Putamen (tissue), 1 donor: ENCODE data around the gene SIRT6.
A peak's percentile ranks its signal among the peaks of the same experiment; 100 is the strongest.
"Not testable (repeated sequence)": the region's sequence is repeated elsewhere in the genome, so short reads cannot be mapped to it uniquely, and the experiment has no call there.

Experiments used
- DNase-seq: peaks from one replicate; pipeline ENCODE4 v3.0.0-alpha.2; 2016; ENCODE audit warnings: low spot score

Gene SIRT6

DNA sequence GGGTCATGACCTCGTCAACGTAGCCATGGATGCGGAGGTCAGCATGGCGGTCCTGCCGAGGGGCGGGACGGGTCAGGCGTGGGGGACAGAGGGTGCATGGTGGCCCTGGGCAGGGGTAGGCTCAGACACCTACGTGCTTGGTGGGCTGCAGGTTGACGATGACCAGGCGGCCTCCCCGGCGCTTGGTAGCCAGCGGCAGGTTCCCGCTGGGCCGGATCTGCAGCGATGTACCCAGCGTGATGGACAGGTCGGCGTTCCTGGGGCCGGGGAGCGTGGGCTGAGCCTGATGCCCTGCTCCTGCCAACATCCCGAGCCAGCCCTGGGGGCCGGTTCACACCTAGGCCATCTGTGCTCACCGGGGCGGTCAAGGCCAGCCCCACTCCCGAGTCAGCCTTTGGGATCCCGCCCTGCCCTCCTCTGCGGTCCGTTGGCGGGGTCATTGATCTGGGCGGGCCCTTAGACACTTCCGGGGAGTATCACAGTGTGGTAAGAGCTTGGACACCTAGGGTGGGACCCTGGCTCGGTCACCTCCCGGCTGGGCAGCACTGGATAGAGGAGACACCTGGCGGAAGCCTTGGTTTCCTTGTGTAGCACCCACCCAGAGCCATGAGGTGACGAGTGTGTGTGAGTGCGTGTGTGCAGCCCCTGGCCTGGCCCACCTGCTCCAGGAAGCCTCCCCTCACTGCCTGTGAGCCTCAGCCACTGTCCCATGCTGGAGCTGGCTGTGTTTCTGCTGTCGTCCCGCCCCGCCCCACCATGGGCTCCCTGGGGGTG, 7.3 kb downstream of the SIRT6 start:
- DNase-seq, result no peak

DNA sequence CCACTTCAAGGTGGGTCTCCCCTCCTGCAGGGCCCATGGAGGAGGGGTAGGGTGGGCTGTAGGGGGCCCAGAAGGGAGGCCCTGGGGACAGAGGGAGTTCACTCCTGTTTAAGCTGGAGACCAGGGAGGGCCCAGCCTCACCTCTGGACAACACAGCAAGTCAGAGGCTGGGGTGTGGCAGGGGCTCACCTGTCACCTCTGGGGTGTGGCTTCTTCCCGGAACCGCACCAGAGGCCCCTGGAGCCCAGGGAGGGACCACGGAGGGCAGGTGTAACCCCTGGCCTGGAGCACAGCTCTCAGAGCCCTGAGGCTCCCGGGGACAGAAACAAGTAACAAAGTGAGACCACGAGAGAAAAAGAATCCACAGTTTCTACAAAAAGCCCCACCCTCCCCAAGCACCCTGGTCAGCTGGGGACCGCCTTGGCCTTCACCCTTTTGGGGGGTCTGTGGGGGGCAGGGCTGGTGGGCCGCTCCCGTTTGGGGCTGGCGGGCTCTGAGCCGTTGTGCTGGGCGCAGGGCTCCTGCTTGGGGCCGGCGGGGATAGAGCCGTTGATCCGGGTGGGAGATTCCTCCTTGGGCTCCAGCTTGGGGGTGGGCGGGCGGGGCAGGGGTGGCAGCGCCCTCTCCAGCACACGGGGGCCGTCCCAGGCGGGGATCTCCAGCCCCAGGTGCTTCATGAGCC, 8.0 kb downstream of the SIRT6 start:
- no peak for DNase-seq

DNA sequence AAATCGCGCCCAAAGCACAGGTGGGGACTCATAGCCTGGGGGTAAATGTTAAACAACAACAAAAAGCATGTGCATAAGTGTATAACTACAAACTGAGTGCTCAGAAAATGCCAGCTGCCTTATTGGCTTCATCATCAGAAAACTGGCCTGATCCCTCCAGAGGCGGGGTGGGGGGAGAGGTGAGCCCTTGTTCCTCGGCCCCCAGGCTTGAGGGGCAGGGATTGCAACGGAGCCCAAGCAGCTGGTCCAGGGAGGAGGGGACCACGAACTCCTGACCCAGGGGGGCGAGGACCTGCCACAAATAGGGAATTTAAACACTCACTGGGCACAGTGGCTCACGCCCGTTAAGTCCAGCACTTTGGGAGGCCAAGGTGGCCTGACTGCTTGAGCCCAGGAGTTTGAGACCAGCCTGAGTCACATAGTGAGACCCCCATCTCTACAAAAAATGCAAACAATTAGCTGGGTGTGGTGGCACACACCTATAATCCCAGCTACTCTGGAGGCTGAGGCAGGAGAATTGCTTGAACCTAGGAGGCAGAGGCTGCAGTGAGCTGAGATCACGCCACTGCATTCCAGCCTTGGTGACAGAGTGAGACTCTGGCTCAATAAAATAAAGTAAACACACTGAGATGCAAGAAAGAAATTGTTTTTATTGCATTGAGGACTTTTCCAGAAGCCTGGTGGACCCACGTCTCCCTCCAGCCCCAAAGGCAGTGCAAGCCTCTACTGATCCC, 8.7 kb downstream of the SIRT6 start:
- DNase-seq, result no peak

DNA sequence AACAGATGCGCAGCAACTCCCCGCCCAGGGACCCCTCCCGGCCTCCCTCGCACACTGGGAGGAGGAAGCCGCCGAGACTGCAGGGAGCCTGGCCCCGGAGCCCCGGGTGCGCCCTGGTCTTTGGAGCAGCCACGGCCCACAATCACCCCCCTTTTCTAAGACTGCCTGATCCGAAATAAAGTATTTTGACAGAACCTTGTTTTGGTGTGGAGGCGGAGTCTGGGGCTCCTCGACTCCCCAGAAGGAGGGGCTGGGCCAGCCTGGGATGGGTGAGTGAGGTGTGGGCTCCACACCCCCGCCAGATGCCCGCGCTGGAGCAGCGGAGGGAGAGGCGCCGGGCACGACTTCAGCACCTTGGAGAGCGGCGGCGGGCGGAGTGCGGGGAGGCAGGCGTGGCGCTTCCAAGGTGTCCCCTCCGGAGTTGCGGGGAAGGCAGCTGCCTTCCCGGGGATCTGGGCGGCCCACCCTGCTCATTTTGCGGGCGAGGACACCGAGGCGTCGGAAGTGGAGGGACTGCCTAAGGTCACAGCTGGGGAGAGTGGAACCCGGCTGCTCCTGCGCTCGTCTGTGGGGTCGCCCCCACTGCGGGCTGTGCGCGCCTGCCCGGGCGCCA, 9.4 kb downstream of the SIRT6 start:
- DNase-seq, result no peak

DNA sequence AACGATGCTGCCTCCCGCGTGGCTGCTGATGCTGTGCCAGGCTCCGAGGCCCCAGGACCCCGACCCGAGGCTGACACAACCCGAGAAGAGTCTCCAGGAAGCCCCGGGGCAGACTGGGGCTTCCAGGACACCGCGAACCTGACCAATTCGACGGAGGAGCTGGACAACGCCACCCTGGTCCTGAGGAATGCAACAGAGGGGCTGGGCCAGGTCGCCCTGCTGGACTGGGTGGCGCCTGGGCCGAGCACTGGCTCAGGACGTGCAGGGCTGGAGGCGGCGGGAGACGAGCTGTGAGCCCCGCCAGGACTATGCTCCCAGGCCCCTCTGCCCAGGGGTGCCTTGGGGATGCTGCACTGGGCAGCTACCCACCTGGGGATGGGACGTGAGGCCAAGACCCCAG, 10.7 kb downstream of the SIRT6 start:
- DNase-seq, result no peak

DNA sequence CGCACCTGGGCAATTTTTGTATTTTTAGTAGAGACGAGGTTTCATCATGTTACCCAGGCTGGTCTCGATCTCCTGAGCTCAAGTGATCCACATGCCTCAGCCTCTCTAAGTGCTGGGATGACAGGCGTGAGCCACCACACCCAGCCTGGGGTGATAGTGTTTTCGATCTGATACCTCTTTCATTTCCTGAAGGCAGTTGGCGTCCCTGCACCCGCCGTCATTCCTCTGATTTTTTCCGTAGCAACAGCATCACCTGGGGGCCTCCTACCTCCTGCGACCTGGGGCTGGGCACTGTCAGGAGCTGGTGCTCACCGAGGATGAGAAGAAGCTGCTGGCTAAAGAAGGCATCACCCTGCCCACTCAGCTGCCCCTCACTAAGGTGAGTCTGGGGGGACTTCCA, 18.1 kb downstream of the SIRT6 start:
- no peak for DNase-seq

DNA sequence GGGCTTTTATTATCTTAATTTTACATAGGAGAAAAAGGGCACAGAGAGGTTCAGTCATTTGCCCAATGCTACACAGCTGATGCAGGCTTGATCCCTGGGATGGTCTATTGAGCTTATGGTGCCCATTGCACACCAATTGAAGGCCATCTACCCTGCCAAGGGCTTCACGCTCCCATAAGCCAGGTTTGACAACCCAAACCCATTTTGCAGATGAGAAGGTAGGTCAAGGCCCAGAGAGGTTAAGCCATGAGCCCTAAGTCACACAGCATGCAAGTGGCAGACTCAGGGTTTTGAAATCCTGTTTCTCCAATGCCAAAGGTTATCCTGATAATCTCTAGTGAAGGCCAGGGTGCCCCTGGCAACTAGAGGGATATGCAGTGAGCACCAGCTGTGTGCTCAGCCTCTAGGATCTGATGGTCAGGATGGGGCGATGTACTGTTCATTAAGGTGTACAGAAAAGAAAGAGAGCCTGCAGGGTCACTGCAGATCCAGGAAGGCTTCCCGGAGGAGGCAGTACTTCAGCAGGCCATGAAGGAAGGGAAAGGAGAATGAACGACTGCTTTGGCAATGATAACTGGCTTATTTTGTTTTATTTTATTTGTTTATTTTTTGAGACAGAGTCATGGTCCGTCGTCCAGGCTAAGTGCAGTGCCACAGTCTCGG, 20.8 kb downstream of the SIRT6 start:
- DNase-seq, result no peak

DNA sequence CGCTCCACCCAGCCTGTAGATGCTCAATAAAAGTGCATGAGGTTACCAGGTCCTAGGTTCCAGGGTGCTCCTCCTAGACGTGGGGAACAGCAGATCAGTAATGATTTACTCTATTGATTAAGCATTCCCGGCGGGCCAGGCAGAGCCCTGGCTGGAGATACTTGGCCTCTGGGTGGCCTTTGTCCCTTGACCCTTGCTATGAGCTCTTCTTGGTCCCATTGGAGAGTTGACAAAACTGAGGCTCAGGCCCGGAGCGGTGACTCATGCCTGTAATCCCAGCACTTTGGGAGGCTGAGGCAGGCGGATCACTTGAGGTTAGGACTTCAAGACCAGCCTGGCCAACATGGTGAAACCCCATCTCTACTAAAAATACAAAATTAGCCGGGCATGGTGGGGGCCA, 24.4 kb downstream of the SIRT6 start:
- DNase-seq, result not testable (repeated sequence)

DNA sequence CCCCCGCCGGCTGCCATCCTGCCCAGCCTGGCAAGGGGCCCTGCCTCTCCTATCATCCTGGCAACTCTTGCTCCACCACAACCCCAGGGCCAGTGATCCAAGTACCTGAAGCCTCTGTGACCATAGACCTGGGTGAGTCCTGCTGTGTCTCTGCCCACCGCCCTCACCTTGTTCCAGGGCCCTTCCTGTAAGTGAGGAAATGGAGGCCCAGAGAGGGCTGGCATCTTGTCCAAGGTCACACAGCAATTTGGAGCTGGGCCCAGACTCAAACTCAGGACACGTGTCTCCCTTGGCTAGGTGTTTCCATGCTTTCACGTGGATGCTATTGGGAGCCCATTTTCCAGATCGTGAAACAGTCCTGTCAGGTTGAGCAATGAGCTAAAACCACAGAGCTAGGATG, 25.2 kb downstream of the SIRT6 start:
- DNase-seq, result no peak

DNA sequence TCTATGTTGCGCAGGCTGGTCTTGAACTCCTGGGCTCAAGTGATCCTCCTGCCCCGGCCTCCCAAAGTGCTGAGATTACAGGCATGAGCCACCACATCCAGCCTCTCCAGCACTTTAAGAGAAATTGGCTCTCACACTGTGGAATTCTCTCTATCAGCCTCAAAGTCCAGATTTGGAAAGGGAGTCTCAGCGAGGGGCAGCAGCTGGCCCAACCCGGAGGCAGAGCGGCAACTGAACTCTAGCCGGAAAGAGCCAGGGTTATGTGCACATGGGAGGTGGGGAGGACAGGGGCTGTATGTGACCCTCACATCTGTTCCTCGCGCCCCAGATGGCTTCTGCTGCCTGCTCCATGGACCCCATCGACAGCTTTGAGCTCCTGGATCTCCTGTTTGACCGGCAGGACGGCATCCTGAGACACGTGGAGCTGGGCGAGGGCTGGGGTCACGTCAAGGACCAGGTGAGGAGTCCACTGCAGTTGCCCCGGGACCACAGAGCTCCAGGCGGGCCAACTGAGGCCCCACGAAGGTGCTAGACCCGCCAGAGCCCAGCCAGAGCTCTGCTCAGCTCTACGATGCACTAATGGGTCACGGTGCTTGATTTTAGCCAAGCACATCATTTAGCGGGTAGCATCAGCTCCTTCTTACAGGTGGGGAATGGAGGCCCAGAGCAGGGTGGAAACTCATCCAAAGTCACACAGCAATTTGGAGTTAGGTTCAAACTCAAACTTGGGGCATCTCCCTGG, 27.6 kb downstream of the SIRT6 start:
- no peak for DNase-seq

DNA sequence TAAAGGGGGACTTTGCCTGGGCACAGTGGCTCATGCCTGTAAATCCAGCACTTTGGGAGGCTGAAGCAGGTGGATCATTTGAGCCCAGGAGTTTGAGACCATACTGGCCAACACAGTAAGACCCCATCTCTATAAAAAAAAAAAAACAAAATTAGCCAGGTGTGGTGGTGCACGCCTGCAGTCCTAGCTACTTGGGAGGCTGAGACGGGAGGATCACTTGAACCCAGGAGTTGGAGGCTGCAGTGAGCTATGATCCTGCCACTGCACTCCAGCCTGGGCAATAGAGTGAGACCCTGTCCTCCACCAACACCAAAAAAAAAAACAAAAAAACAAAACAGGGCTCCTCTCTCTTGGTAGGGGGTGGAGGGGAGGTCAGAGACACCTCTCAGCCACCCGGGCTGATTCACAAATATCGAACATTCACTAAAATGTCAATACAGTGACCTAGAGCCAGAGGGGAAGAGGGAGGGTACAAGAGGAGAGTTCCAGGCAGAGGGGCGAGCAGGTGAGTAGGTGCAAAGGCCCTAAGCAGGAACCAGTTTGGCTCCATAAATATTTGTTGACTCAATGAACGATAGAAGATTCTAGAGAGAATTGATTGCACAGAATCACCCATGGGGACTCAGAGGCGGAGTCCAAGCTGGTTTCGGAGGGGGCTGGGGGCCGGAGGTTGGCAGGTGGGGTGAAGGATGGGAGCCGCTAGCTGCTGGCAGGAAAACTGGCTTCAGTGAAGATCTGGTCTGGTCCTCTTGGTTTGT, 29.9 kb downstream of the SIRT6 start:
- DNase-seq, result no peak

DNA sequence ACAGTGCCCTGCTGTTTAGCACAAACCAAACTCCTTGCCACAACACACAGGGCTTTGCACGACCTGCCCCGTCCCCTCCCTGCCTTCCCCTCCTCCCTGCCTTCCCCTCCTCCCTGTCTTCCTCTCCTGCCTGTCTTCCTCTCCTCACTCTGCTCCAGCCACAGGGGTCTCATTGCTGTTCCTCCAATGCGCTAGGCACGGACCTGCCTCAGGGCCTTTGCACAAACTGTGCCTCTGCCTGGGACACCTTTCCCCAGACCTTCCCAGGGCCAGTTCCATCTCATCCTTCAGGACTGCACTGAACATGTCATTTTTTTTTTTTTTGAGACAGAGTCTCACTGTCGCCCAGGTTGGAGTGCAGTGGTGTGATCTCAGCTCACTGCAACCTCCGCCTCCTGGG, 30.7 kb downstream of the SIRT6 start:
- DNase-seq, result no peak

DNA sequence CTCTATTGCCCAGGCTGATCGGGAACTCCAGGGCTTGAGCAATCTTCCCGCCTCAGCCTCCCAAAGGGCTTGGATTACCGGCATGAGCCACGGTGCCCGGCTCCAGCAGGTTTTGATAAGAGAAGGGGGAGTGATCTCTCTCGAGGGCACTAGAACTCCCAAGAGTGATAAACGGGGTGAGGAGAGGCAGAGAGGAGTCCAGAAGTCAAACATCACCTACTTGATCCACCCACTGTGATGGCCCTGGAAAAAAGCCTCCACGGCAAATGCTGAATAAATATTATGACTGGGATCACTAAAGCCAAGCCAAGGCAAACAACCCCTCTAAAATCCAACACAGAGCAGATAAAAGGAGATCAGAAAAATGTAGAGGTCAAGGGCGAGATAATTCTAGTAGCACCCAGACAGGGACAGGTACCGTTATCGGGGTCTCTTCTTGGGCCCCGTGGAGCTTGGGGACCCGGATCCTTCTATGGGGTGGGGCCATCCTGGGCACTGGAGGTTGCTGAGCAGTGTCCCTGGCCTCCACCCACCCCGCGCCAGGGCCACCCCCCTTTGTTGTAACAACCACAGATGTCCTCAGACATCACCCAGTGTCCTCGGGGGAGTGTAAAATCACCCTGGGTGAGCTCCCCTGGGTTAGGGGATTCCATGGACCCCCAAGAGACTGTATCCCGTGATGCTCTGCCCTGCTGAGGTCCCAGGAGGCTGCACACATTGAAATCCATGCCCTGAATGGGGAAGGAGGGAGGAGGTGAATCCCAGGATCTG, 32.7 kb downstream of the SIRT6 start:
- no peak for DNase-seq

DNA sequence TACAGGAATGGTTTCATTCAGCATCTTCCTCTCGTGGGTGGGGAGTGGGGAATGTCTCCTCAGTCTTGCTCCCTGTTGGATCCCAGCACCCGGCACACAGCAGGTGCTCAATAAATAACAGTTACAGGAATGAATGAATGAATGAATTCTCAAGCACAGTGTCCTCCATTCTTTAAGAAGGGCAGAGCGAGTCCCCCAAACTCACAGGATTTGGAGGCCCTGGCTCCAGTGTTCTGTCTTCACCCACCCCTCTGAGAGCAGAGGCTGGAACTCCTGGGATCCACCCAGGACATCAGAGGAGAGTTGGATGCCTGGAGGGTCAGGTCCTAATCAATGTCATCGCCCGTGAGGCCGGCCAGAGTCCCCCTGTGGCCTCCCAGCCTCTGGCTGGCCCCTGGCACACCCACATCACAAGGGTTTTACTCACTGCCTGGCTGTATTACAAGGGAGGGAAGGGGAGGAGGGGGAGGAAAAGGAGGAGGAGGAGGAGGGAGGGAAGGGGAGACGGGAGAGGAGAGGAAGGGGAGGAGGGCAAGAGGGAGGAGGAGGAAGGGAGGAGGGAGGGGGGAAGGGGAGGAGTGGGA, 37.6 kb downstream of the SIRT6 start:
- no peak for DNase-seq

DNA sequence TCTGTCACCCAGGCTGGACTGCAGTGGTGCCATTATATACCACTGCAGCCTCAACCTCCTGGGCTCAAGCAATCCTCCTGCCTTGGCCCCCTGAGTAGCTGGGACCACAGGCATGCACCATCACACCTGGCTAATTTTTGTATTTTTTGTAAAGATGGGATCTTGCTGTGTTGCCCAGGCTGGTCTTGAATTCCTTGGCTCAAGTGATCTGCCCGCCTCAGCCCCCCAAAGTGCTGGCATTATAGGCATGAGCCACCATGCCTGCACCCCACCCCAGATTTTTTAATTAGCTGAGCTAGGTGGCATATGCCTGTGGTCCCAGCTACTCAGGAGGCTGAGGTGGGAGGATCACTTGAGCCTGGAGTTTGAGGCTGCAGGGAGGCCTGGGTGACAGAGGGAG, 39.4 kb downstream of the SIRT6 start:
- DNase-seq, result not testable (repeated sequence)

DNA sequence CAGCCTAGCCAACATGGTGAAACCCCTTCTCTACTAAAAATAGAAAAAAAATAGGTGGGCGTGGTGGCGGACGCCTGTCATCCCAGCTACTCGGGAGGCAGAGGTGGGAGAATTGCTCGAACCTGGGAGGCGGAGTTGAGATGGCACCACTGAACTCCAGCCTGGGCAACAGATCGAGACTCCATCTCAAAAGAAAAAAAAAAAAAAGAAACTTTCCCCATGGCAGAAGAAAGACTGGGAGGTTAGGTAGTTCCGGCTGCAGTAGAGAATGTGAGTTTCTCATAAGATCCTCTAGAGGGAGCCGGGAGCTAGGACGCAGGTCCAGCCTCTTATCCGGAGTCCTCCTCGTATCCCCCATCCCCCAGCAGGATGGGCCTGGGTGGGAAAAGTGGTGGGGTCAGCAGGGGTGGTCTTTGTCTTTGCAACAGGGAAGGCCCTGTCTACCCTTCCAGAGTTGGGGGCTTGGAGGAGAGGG, 42.1 kb downstream of the SIRT6 start:
- DNase-seq, result no peak

DNA sequence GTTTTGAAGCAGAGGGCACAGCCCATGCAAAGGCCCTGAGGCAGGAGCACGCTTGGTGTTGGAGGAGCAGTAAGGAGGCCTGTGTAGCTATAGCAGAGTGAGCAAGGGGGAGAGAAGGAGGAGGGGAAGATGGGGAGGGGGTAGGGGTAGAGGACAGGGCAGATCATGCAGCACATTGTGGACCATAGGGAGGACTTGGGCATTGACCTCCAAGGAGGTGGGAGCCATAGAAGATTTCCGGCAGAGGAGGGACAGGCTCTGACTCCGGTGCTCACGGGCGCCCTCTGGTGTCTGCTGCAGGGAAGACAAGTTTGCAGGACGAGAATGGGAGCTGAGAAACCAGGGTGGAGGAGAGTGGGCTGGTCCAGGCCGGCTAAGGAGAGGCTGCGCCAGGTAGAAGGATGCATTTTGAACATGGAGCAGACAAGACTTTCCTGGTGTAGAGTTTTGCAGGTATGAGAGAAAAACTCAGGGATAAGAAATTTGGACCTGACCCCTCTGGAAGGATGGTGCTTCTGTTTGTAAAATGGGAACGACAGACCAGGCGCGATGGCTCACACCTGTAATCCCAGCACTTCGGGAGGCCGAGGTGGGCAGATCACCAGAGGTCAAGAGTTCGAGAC, 42.6 kb downstream of the SIRT6 start:
- peak; percentile 26 for DNase-seq

DNA sequence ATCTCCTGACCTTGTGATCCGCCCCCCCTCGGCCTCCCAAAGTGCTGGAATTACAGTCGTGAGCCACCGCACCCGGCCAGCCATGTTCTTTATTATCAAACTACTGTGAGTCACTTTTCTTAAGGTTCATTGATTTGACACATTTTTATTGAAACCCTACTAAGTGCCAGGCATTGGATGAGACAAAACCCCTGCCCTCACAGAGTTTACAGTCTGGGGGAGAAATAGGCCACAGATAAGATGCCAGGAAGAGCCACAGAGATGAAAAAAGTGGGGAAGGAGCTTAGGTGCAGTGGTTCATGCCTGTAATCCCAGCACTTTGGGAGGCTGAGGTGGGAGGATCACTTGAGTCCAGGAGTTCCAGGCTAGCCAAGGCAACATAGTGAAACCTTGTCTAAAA, 43.9 kb downstream of the SIRT6 start:
- no peak for DNase-seq

DNA sequence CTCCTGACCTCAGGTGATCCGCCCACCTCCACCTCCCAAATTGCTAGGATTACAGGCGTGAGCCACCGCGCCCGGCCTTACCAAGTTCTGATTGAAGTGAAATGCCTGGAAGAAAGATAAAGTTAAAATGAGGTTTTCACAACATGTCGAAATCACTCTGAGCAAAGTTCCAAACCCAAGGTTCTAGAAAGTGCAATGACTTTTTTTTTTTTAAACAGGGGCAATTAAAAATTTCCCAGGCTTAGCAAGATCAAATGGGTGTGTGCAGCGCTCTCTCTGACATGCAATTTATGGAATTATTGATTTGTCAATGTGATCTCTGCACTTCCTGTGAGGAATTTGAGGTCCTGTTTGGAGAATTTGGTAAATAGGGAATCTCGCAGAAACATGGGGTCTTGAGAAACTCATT, 45.7 kb downstream of the SIRT6 start:
- no peak for DNase-seq
